HL-60 (cell line): ENCODE data around the gene DCT.

Source experiments
- DNase-seq, 2 experiments: peaks; one replicate each; pipeline ENCODE4 v3.0.0-alpha.2; 2010 to 2020; ENCODE audit warnings: low read depth in 1 of 2, low spot score in 1 of 2
- H3K27ac ChIP-seq: fragments of 250-450 bp; sonication (Bioruptor Pico); replicated peaks from 2 replicates; pipeline ENCODE4 v1.5.1; 2020; ENCODE audit warnings: mild to moderate bottlenecking, moderate library complexity
- H3K27me3 ChIP-seq: fragments of 250-450 bp; sonication (Bioruptor Pico); 2 replicates; pipeline ENCODE4 v1.5.1; 2021; ENCODE audit warnings: mild to moderate bottlenecking, moderate library complexity; ENCODE audit not compliant: insufficient read depth, poor library complexity, severe bottlenecking
- H3K4me3 ChIP-seq: replicated peaks from 2 replicates; pipeline ENCODE4 v1.5.1; 2011; ENCODE audit warnings: mild to moderate bottlenecking, control low read depth, low read length; ENCODE audit not compliant: insufficient read depth
- CTCF ChIP-seq: IDR thresholded peaks from one replicate; pipeline ENCODE4 v1.5.1; 2011; ENCODE audit warnings: low read length, control low read depth, inconsistent platforms; ENCODE audit not compliant: insufficient read depth
- GABPA ChIP-seq: IDR thresholded peaks from 2 replicates; pipeline ENCODE4 v1.6.1; 2012; ENCODE audit warnings: low read depth
- POLR2AphosphoS5 ChIP-seq: IDR thresholded peaks from 2 replicates; pipeline ENCODE4 v1.6.1; 2012; ENCODE audit warnings: low read depth
- REST ChIP-seq: IDR thresholded peaks from 2 replicates; pipeline ENCODE4 v1.6.1; 2012; ENCODE audit warnings: low read depth; ENCODE audit not compliant: insufficient replicate concordance
- SPI1 ChIP-seq: IDR thresholded peaks from 2 replicates; pipeline ENCODE4 v1.6.1; 2012; ENCODE audit warnings: low read depth, mild to moderate bottlenecking, borderline replicate concordance

Gene DCT

DNA sequence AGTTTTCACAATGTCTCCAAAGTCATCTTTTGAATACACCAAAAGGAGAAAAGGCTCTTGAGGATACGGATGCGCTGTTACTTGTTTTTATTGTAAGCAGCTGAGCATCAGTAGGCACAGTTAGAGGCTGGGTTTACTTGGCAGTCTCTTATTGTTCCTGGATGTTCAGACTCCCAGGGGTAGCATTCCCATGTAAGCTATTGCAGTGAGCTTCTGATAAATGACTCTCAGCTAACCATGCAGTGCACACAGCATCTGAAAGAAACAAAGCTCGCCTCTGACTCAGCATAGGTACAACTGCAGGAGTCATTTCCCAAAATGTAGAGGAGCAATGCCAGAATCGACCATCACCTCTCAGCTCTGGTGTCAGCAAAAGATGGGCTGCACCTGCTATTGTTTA, 84.8 kb downstream of the DCT start:
- H3K27ac ChIP-seq, result no peak overlapping the region
- DNase-seq, result no peak
- TF ChIP-seq POLR2AphosphoS5 (no peak), SPI1 (no peak), GABPA (no peak), REST (no peak), CTCF (no peak)
- no peak overlapping the region for H3K4me3 ChIP-seq
- H3K27me3 ChIP-seq, result no peaks in the 10 kb centered on the region

- H3K27me3 ChIP-seq, result peaks cover 2% of the 10 kb centered on the region
- no peak overlapping the region for H3K4me3 ChIP-seq
- DNase-seq, result no peak
- TF ChIP-seq REST (no peak), POLR2AphosphoS5 (no peak), GABPA (no peak), CTCF (no peak), SPI1 (no peak)
- H3K27ac ChIP-seq, result no peak overlapping the region
Observed at GRCh38 chr13:94390881-94391280, 88.6 kb downstream of the DCT start.

- no peak overlapping the region for H3K27ac ChIP-seq
- H3K27me3 ChIP-seq, result peaks cover 2% of the 10 kb centered on the region
- TF ChIP-seq CTCF (no peak), POLR2AphosphoS5 (no peak), REST (no peak), SPI1 (no peak), GABPA (no peak)
- no peak overlapping the region for H3K4me3 ChIP-seq
- no peak for DNase-seq
Observed at GRCh38 chr13:94389604-94390351, 89.7 kb downstream of the DCT start.
